NCI-H1105 (cell line): ENCODE measurements around the gene ZNF217.
"Not testable (repeated sequence)": the region's sequence is repeated elsewhere in the genome, so short reads cannot be mapped to it uniquely, and the experiment has no call there.

Experiments
- DNase-seq: peaks from one replicate; lab custom pipeline; 2025; lab: John Stamatoyannopoulos, UW

The ZNF217 gene

GRCh38 chr20:53527196-53527595 lies 66.4 kb downstream of the ZNF217 start:
- no peak for DNase-seq

GRCh38 chr20:53524589-53525312 lies 68.9 kb downstream of the ZNF217 start:
- DNase-seq, result no peak

- DNase-seq, result not testable (repeated sequence)
Measured at GRCh38 chr20:53523615-53524014, 70.0 kb downstream of the ZNF217 start.

GRCh38 chr20:53522696-53523095 lies 70.9 kb downstream of the ZNF217 start:
- DNase-seq, result no peak

- DNase-seq, result no peak
Measured at GRCh38 chr20:53522026-53522425, 71.6 kb downstream of the ZNF217 start.

- not testable (repeated sequence) for DNase-seq
Measured at GRCh38 chr20:53521421-53521820, 72.2 kb downstream of the ZNF217 start.

GRCh38 chr20:53517146-53517545 lies 76.5 kb downstream of the ZNF217 start:
- no peak for DNase-seq
